B cell (primary cell): ENCODE results near the gene XRCC4. TPM values are rescaled to one million over a fixed set of nuclear protein-coding genes. Genes with fewer than 3 reads are reported as not detected.

Experiments
- ATAC-seq: fragments of 200-7000 bp; cut with Tn5 transposase; one replicate; pipeline ENCODE4 v1.10.0; 2021; ENCODE audit warnings: low read depth, mild to moderate bottlenecking, moderate number of reproducible peaks, moderate library complexity
- CTCF ChIA-PET: fragments of 350-600 bp; sonication (Branson Sonifier 250); formaldehyde crosslinking; loops from one replicate; lab custom pipeline; 2021; ENCODE audit warnings: antibody characterized with exemption, inconsistent platforms; lab: Charles Lee
- POLR2A ChIA-PET: fragments of 350-600 bp; sonication (Branson Sonifier 250); formaldehyde crosslinking; loops from one replicate; lab custom pipeline; 2021; ENCODE audit warnings: antibody characterized with exemption; lab: Charles Lee
- DNase-seq: peaks from one replicate; pipeline ENCODE4 v3.0.0; 2013
- H2AFZ ChIP-seq: 2 replicates; pipeline ENCODE4 v1.6.1; 2012; ENCODE audit warnings: mild to moderate bottlenecking, low read depth, low read length; ENCODE audit not compliant: insufficient read depth, poor library complexity, severe bottlenecking
- H3K27ac ChIP-seq, 2 donors: 1 replicate in 1 of 2; 2 replicates in 1 of 2; pipeline ENCODE4 v1.5.1; 2012 to 2013; ENCODE audit warnings: low read length in 2 of 2, mild to moderate bottlenecking in 2 of 2, moderate library complexity in 1 of 2
- H3K27me3 ChIP-seq, 4 experiments: fragments of 200-600 bp in 1 of 4; sonication (generic) in 1 of 4; replicated peaks in 1 of 4; 1 replicate in 2 of 4; 2 replicates in 2 of 4; pipeline versions ENCODE4 v1.6.1 to v1.7.0; 2013 to 2016; ENCODE audit warnings: low read length in 3 of 4, mild to moderate bottlenecking in 2 of 4, mixed read lengths in 1 of 4, moderate library complexity in 1 of 4; ENCODE audit not compliant: insufficient read depth in 4 of 4, control insufficient read depth in 3 of 4; ENCODE audit errors: control extremely low read depth in 1 of 4
- H3K36me3 ChIP-seq, 2 experiments: replicated peaks in 1 of 2; 1 replicate in 1 of 2; 2 replicates in 1 of 2; pipeline versions ENCODE4 v1.6.1 to v1.7.1; 2013; ENCODE audit warnings: low read length in 1 of 2; ENCODE audit not compliant: insufficient read depth in 2 of 2, control insufficient read depth in 1 of 2; ENCODE audit errors: control extremely low read depth in 1 of 2, extremely low read depth in 1 of 2
- H3K4me1 ChIP-seq, 2 donors: fragments of 200-600 bp in 1 of 2; sonication (generic) in 1 of 2; 1 replicate in 1 of 2; 2 replicates in 1 of 2; pipeline versions ENCODE4 v1.5.1 to v1.6.1; 2013 to 2017; ENCODE audit warnings: low read length in 2 of 2; ENCODE audit not compliant: control insufficient read depth in 2 of 2, insufficient read depth in 2 of 2
- H3K4me2 ChIP-seq: replicated peaks from 2 replicates; pipeline ENCODE3; 2012; ENCODE audit warnings: mild to moderate bottlenecking, low read depth, low read length; ENCODE audit not compliant: poor library complexity, severe bottlenecking
- H3K4me3 ChIP-seq, 5 experiments: fragments of 200-600 bp in 1 of 5; sonication (generic) in 1 of 5; 1 replicate in 3 of 5; 2 replicates in 2 of 5; pipeline versions ENCODE4 v1.5.1 to v1.7.0; 2011 to 2016; ENCODE audit warnings: low read length in 4 of 5, mild to moderate bottlenecking in 4 of 5, low read depth in 2 of 5, control low read depth in 1 of 5, moderate library complexity in 1 of 5; ENCODE audit not compliant: insufficient read depth in 1 of 5; ENCODE audit errors: control extremely low read depth in 1 of 5, extremely low read depth in 1 of 5
- H3K79me2 ChIP-seq: fragments of 200-600 bp; sonication (generic); one replicate; pipeline ENCODE4 v1.6.0; 2016; ENCODE audit warnings: low read length; ENCODE audit not compliant: control insufficient read depth, insufficient read depth
- H3K9ac ChIP-seq: fragments of 200-600 bp; sonication (generic); 2 replicates; pipeline ENCODE4 v1.6.1; 2017; ENCODE audit warnings: mild to moderate bottlenecking, low read length, moderate library complexity
- H3K9me3 ChIP-seq, 3 donors: one replicate each; pipeline versions ENCODE4 v1.6.1 to v1.7.1; 2013; ENCODE audit warnings: low read length in 2 of 3; ENCODE audit not compliant: control insufficient read depth in 2 of 3, insufficient read depth in 1 of 3; ENCODE audit errors: control extremely low read depth in 1 of 3
- H4K20me1 ChIP-seq: 2 replicates; pipeline ENCODE4 v1.6.0; 2012; ENCODE audit warnings: mild to moderate bottlenecking, low read length; ENCODE audit not compliant: insufficient read depth, control insufficient read depth, poor library complexity, severe bottlenecking
- H3K27ac Mint-ChIP-seq: one replicate; pipeline ENCODE4 v1.8.0; 2021; ENCODE audit warnings: mixed read lengths
- H3K27me3 Mint-ChIP-seq: one replicate; pipeline ENCODE4 v1.8.0; 2021; ENCODE audit warnings: mixed read lengths
- H3K4me1 Mint-ChIP-seq: one replicate; pipeline ENCODE4 v1.8.0; 2021; ENCODE audit warnings: mixed read lengths
- H3K4me3 Mint-ChIP-seq: one replicate; pipeline ENCODE4 v1.8.0; 2021; ENCODE audit warnings: mixed read lengths
- H3K9me3 Mint-ChIP-seq: one replicate; pipeline ENCODE4 v1.8.0; 2022; ENCODE audit warnings: mixed read lengths; ENCODE audit not compliant: insufficient read depth
- CTCF ChIP-seq: fragments of 200-600 bp; IDR thresholded peaks from one replicate; pipeline ENCODE4 v1.8.0; 2022; ENCODE audit warnings: antibody characterized with exemption, mild to moderate bottlenecking
- EZH2 ChIP-seq: IDR thresholded peaks from 2 replicates; pipeline ENCODE4 v1.6.1; 2012; ENCODE audit warnings: borderline replicate concordance, low read depth, mild to moderate bottlenecking, moderate library complexity, low read length; ENCODE audit not compliant: insufficient read depth, poor library complexity, severe bottlenecking
- WGBS: methylation state at CpG from one replicate; pipeline ENCODE4 v1.1.5; 2013; ENCODE audit warnings: missing lambda C conversion rate; ENCODE audit not compliant: insufficient coverage; 5-methylcytosine and 5-hydroxymethylcytosine counted together
- intact Hi-C: fragments of 100-400 bp; cut with micrococcal nuclease; formaldehyde crosslinking; loops from one replicate; pipeline ENCODE4 v1.10.0; 2022
- polyA plus RNA-seq: library from polyadenylated mRNA; depleted of rRNA; stranded (reverse); fragments of >200 nt; gene quantifications from 2 replicates; pipeline ENCODE4 v1.2.3, GENCODE V29; 2012
- total RNA-seq, 2 donors: library from RNA; stranded (reverse); fragments of 120-200 nt in 1 of 2; gene quantifications; 1 replicate in 1 of 2; 2 replicates in 1 of 2; pipeline versions ENCODE4 v1.2.3 to v1.2.4, GENCODE V29; 2013 to 2022

The XRCC4 gene
- total and polyA plus RNA-seq, 2 donors (not counting 1 experiment from before 2014, with no cell fraction given), result 1.3 to 7.7 TPM

DNA sequence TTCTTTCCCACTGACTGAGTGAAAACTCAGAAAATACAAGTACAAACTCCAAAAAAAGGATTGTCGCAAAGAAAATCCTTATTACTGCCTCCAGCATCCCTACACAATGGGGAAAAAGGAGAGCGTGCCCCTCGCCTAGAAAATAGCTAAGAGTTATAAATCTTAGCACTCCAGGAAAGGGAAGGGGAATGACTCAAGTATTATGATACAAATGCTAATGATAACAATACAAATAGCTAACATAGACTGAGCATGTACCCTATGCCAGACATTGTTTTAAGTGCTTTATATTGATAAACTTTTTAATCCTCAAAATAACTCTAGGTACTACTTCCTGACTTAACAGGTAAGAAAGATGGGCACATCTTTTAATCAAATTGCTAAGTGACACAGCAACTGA, 323.4 kb downstream of the XRCC4 start:
- H4K20me1 ChIP-seq, result no peaks in the 10 kb centered on the region
- H2AFZ ChIP-seq, result no peak overlapping the region
- no peak overlapping the region for H3K27ac ChIP-seq
- intact Hi-C loops, result no loop called here
- Mint-ChIP-seq H3K4me3 (no peak overlapping the region), H3K4me1 (no peaks in the 10 kb centered on the region), H3K27ac (no peak overlapping the region), H3K9me3 (peaks cover 2% of the 10 kb centered on the region), H3K27me3 (no peaks in the 10 kb centered on the region)
- no peaks in the 10 kb centered on the region for H3K36me3 ChIP-seq
- POLR2A ChIA-PET, result no interaction called here
- TF ChIP-seq EZH2, result no peak
- TF ChIP-seq CTCF, result no peak
- no peaks in the 10 kb centered on the region for H3K9me3 ChIP-seq
- H3K27me3 ChIP-seq, result no peaks in the 10 kb centered on the region
- no peak for DNase-seq
- CTCF ChIA-PET, result interaction anchor here (1.0 kb wide), 1 partner anchor 9 kb away, joined by 3 read pairs; no protein-coding TSS in a partner anchor
- WGBS, result no CpG with 5 or more reads among the region's 3 CpGs
- no peak overlapping the region for H3K4me2 ChIP-seq
- no peaks in the 10 kb centered on the region for H3K79me2 ChIP-seq
- H3K9ac ChIP-seq, result no peak overlapping the region
- H3K4me3 ChIP-seq, result no peak overlapping the region
- no peaks in the 10 kb centered on the region for H3K4me1 ChIP-seq
- no peak for ATAC-seq

DNA sequence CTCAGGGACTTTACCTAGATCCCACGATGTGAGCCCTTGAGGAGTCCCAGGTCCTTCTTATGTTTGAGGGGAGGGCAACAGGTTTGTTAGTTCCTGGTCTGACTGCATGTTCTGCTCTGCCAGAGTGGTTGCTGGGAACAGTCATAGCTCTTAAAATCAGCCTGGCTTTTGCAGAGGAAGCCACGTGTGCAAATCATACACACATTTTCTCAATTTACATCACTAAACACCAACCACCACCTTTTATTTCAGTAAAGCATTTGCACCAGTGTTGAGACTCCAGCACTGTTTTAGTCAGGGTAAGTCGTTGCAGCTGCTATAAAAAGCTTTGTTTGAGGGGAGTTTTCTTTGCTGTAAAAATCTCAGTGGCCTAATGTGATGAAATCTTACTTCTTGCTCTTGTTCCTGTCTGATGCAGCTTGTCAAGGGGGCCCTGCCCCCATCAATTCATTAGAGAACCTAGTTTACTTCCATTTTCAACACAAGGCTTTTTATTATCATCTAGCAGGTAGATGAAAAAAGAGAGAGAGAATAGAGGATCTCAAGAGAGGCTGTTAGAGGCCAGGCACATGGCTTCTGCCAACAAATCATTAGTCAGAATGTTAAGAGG, 323.9 kb downstream of the XRCC4 start:
- DNase-seq, result no peak
- Histone ChIP-seq H3K27me3 (no peaks in the 10 kb centered on the region), H3K9ac (no peak overlapping the region), H3K36me3 (no peaks in the 10 kb centered on the region), H3K27ac (no peak overlapping the region), H3K9me3 (no peaks in the 10 kb centered on the region), H4K20me1 (no peaks in the 10 kb centered on the region), H3K79me2 (no peaks in the 10 kb centered on the region), H3K4me2 (no peak overlapping the region), H3K4me3 (no peak overlapping the region), H3K4me1 (no peaks in the 10 kb centered on the region), H2AFZ (no peak overlapping the region)
- Mint-ChIP-seq H3K4me3 (no peak overlapping the region), H3K27ac (no peak overlapping the region), H3K9me3 (peaks cover 2% of the 10 kb centered on the region), H3K27me3 (no peaks in the 10 kb centered on the region), H3K4me1 (no peaks in the 10 kb centered on the region)
- no peak for ATAC-seq
- intact Hi-C loops, result no loop called here
- POLR2A ChIA-PET, result no interaction called here
- TF ChIP-seq EZH2, result no peak
- TF ChIP-seq CTCF, result no peak
- CTCF ChIA-PET, result interaction anchor here (1.0 kb wide), 1 partner anchor 9 kb away, joined by 3 read pairs; no protein-coding TSS in a partner anchor
- 62% methylated on average over 2 of the region's 3 CpGs for WGBS
